GM18909 (cell line): ENCODE measurements around the gene ZSWIM6.

Experiments used
- ATAC-seq: cut with Tn5 transposase; IDR thresholded peaks from one replicate; pipeline ENCODE4 v1.9.1; 2021; ENCODE audit warnings: mild to moderate bottlenecking; ENCODE audit not compliant: unreplicated experiment, poor library complexity

The ZSWIM6 gene

DNA sequence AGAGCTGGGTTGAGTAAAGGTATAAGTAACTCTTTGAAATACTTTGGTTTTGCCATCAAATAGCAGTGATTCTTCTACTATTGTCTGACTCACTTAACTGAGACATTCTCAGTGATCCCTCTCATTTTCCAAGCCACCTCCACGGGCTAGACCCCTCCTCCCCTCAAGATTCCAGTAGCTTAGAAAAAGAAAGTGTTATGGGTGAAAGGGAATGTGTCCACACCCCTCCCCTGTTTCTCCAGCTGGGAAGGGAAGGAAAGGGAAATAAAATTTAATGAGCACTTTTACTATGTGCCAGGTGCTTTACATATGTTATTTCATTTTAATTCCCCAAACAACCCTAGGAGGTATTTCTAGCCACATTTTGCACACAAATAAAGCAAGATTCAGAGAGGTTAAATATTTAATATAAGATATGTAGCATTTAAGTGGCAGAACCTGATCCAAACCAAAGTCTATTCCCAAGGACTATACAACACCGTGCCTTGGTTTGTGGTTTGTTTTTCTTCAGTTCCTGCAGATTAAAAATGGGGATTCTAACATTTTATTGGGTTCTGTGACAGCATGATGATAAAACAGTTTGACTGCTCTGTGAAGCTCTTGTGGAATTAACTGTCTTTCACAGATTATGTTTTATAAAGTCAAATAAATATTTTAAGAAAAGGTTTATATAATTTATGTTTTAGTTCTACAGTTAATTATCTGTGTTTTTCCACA lies 135.9 kb downstream of the ZSWIM6 start:
- ATAC-seq: no peak

DNA sequence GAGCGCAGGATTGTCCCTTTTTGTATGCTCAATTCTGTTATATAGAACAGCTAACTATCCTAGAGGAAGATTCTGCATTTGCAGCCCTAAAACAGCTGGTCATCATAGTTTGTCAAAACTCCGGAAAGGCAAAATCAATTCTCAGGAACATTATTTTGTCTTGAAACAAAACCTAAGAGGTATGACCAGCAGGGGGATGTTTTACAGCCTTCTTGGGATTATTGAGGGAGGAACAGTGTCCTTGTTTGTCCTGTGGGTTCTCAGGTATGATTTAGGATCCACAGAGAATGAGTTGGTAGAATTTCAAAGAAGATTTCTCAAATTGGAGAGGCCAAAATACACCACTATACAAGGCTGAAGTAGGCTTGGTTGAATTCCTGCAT lies 136.4 kb downstream of the ZSWIM6 start:
- ATAC-seq: no peak

DNA sequence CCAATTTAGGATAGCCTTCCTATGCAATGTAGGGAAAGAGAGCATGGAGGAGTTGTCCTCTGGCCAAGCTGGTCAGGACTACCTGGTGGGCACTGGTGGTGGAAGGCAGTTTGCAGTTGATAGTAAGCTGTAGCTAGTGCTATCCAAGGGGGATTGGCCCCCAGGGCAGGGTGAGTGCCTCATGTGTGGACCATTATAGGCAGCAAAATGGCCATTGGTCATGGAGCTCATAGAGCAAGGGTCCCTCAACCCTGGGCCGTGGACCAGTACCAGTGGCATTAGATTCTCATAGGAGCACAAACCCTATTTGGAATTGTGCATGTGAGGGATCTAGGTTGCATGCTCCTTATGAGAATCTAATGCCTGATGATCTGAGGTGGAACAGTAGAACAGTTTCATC lies 139.3 kb downstream of the ZSWIM6 start:
- no peak for ATAC-seq

DNA sequence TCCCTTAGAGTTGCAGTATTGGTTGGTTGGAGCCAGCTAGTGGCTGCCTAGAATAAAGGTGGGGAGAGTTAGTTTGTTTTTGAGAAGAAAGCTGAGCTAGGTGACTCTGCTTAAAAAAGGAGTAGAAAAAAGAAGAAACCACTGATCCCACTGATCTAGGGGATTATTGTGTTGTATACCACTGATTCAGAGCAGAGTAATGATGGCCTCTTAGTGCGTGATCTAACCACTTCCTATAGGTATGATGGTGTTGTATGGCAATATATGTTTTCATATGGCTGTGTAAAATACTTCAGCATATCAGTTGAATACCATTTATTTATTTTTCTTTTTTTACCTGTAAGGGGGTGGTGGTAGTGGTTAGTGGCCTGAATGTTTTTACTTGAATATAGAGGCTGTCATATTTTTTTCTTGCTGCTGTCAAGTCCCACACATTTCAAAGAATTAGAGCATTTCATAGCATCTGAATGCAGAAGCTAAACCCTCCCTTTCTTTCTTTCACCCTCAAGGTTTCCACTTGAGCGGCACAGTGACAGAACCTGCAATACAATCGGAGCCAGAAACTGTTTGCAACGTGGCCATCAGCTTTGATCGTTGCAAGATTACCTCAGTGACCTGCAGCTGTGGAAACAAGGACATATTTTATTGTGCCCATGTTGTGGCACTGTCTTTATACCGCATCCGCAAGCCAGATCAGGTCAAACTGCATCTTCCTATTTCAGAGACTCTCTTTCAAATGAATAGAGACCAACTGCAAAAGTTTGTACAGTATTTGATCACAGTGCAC lies 140.3 kb downstream of the ZSWIM6 start:
- no peak for ATAC-seq

DNA sequence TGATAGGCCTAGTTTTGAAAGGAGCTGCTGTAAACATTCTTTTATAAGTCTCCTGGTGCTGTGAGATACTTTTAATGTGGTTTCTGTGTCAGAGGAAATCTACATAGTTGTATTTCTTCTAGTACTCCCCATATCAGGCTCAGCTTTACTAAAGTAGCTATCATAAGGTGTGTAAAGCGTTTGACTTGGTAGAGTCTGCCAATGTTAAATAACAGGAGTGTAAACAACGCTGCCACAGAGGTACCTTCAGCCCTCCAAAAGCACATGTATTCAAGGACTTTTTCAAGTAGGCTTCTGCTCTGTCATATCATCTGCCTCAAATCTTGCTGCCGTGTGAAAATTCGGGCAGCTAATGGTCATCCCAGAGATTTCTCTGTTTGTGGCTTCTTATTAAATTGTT lies 142.7 kb downstream of the ZSWIM6 start:
- no peak for ATAC-seq

DNA sequence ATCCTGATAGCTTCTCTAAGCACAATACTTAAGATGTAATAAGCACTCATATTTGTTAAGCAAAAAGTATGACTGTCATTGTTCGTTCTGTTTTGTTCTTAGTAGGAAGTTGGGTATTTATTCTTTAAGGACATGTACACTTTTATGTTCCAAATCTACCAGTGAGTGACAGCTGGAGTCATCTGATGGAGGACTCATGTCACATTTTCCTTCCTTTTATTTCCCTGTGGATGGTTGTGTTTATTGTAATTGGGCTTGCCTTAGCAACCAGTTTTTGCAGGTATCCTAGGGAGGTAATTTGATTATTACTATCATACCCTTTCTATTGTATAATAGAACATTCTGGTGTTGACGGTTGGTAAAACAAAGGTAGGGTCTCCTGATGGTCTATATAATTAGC lies 145.7 kb downstream of the ZSWIM6 start:
- no peak for ATAC-seq

DNA sequence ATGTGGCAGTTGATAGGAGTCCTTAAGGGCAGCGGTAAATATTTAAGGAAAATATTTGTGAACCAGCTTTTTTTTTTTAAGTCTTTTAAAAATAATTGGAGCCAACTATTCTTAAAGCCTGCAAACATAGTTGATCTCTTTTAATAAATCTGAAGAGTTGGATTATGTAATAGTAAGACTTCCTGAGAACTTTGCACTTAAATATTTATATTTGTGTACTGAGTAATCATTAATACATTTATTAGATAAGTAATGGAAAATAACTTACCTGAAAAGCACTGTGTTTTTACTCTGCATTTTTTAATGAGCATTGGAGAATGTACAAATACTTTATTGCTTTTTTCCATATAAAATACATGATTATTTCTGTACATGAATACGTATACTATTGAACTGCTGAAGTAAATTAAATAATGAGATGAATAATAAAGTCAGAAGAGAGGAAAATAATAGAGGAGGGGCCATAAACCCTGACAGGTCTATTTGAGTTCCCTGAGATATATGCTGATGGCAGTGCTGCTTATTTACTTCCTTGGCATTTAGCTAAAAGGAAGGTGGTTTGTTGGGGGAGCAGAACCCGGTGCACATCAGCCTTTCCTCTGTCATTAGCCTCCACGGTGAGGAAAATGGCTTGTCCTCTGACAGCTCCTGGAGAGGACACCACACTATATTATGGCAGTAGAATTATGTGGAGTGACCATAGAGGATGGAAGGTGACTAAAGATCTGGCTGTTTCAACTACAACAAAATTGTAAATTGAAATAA lies 148.0 kb downstream of the ZSWIM6 start:
- no peak for ATAC-seq

DNA sequence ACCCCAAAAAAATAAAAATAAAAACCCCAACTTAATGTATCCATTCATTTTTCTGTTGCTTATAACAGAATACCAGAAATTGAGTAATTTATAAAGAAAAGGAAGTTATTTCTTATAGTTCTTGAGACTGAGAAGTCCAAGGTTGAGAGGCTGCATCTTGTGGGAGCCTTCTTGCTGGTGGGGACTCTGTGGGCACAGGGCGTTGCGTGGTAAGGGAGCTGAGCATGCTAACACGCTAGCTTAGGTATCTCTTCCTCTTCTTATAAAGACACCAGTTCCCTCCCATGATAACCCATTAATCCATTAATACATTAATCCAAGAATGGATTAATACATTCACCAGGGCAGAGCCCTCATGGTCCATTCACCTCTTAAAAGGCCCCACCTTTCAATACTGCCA lies 150.9 kb downstream of the ZSWIM6 start:
- ATAC-seq: no peak

DNA sequence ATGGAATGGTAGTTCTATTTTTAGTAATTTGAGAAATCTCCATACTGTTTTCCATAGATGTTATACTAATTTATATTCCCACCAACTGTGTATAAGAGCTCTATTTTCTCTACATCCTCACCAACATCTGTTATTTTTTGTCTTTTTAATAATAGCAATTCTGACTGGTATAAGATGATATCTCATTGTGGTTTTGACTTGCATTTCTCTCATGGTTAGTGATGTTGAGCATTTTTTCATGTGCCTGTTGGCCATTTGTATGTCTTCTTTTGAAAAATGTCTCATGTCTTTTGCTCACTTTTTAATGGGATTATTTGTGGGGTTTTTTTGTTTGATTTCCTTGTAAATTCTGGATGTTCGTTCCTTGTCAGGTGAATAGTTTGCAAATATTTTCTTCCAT lies 154.4 kb downstream of the ZSWIM6 start:
- no peak for ATAC-seq

DNA sequence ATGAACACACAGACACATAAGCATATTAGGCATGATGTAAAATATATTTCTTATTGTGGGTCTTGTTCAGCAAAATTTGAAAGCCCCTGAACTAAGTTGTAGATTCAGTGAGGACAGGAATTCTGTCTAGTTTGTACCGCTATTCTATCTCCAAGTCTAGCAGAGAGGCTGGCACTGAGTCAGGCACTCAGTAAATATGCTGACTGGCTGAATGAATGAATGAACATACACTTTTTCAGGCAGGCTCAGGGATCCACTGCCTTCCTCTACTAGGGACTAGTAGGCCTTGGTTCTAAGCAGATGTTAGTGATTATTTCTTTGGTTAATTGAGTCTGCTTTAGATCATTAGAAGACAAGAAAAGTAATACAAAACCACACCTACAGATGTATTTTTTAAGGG lies 157.5 kb downstream of the ZSWIM6 start:
- ATAC-seq: no peak

DNA sequence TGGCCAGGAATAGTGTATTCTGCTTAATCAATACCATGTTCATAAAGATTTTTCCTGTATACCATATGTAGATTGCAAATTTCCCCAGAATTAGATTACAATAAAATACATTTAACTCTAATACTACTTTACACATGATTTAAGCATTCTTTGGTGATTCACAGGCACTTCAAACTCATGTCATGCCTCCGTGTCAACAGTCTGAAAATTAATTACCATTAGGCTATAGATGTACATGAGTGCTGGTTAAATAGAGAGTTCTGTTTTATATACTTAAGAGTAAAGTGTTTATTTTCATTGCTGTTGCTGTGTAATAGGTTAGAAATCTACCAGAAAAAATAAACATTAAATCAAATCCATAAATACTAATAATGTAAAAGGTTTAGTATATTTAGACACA lies 159.8 kb downstream of the ZSWIM6 start:
- ATAC-seq: no peak

DNA sequence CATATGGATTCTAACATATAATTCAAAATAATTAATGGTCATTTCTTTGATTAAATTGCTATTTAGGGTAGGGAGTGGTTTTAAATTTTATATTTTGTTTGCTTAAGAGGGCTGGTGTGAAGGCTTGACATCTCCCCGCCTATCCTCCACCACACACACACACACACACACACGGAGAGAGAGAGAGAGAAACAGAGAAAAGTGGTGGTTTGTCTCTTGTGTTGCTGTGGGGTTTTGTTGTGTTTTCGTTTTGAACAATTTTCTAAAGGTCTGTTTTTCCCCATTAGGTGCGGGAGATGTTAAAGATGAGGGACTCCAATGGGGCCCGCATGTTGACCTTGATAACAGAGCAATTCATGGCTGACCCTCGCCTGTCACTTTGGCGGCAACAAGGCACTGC lies 161.9 kb downstream of the ZSWIM6 start:
- ATAC-seq: no peak

DNA sequence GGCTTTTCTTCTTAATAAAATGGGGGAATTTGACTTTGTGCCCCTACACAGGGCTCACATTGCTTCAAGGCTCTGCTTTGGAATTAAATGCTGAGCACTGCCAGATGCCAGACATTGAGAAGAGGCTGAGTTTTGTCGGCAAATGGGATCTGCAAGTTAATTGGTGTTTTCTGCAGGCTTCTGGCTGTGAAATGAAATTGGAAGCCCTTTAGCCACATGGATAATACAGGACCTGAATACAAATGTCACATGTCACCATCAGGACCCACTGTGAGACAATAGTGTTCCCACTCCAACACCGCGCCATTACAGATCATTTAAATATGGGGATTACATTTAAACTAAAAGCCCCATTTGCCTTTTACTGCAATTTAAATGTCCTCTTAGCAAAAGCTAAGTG lies 164.4 kb downstream of the ZSWIM6 start:
- no peak for ATAC-seq

DNA sequence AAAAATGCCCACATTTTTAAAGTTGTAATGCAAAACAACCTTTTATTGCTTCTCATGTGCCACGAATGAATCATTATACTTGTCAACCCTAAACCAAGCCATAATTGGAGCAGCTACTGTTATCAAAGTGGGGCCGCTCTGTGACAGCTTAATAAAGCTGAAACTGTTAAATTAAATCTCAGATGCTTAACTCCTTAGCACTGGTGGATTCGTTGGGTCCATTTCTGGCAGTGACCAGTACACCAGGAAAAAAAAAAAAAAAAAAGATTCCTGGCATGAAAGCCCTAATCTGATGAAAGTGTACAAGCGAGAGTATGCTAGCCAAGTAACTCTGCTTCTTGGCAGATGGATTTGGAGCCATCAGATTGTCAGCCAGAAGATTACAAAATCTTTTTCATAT lies 164.8 kb downstream of the ZSWIM6 start:
- ATAC-seq: no peak

DNA sequence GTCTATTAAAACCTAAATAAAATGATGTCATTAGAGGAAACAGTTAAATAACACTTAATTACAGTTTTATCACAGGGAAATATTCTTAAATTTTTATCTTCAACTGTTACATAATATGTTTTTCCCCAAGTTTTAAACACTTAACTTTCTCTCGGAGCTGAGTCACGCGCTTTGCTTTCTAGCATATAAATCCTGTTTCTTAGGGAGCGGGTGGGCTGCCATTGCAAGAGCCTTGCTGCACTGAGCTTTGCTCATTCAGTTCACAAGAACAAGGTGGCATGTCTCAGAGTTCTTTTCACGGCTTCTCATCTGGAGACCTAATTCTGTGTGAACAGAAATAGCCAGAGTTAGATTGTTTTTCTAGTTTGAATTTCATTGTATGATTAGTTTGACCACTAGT lies 166.1 kb downstream of the ZSWIM6 start:
- ATAC-seq: no peak

DNA sequence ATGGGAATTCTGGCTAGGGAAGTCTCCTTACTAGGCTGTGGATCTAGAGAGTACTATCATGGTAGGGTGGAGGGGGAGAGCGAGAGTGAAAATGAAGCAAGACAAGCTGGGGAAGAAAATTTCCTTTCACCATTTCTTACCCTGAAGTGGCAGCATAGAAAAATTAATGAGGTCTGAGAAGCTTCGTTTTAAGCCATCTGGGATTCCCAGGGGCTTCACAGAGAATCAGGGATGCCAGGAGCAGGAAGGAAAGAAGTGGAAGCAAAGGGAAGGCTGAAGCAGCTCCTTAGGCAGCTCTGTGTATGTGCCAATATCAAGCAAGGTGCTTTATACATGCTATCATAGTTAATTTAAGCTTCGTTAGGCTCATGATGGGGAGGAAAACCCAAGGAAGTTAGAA lies 169.9 kb downstream of the ZSWIM6 start:
- no peak for ATAC-seq

DNA sequence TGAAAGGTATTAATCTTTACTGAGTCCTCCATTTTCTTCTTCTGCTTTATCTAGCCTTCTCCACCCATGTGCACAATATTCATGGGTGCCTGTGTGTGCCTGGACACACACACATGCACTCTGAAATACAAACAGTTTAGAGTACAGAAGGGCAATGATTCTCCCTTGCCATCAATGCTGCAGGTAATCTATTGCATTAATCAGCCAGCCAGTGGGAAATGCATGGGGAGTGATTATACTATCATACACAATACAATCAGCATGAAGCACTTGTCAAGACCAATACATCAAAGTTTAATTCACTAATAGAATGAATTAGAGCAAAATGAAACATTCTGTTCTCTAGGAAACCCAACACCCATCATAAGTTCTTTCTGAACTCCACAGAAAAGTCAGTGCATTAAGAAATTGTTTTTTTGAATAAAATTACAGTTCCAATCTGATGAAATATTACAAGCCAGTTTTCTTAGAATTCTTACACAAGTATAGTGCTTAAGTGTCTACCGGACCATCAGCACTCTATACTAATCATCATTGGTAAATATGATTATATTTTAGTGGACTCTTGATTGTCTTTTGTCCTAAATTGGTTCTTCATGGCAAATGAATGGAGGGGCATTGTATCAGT lies 172.2 kb downstream of the ZSWIM6 start:
- ATAC-seq: no peak

DNA sequence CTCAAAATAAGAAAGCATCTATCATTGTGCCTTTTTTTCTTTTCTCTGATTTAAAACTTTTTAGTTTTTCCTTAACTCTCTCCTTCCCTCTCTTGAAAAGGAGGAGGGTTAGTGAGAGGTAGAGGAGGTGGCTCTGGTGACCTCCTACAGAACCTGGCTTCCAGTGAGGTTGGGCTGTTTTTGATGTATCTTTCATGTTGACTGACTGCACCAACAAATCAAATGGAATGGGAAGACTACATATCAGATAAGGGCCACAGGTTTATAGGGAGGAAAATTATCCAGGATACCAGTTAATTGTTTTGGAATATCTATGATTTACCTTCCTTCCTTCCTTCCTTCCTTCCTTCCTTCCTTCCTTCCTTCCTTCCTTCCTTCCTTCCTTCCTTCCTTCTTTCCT lies 173.2 kb downstream of the ZSWIM6 start:
- ATAC-seq: no peak

DNA sequence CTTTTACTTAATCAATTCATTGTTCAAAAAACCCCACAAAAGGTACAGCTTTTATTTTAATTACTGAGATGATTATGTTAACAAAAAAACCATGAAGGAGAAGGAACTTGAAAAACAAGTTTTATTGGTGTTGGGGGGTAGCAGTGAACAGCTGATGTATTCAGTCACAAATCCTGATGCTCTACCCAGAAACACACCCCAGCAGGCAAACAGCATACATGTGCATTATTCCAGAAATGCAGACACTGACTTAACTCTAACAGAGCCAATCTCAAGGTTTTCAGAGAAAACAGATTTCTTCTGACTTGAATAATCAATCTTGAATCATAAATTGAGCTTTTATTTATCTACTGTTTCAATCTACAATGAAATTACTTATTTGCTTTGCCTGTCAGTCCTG lies 175.2 kb downstream of the ZSWIM6 start:
- ATAC-seq: no peak

DNA sequence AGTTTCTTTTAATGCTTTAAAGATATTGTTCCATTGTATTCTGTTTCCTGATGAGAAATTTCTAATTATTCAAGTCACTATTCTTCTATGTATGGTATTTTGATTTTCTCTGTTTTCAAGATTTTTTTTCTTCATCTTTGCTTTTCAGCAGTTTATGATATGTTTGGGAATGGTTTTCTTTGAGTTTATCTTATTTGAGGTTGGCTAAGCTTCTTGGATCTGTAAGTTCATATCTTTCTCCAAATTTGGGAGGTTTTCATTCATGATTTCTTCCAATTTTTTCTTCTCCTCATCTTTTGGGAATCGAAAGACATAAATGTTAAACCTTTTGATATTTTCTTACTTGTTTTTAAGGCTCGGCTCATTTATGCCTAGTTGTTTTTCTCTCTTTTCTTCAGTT lies 184.9 kb downstream of the ZSWIM6 start:
- no peak for ATAC-seq

DNA sequence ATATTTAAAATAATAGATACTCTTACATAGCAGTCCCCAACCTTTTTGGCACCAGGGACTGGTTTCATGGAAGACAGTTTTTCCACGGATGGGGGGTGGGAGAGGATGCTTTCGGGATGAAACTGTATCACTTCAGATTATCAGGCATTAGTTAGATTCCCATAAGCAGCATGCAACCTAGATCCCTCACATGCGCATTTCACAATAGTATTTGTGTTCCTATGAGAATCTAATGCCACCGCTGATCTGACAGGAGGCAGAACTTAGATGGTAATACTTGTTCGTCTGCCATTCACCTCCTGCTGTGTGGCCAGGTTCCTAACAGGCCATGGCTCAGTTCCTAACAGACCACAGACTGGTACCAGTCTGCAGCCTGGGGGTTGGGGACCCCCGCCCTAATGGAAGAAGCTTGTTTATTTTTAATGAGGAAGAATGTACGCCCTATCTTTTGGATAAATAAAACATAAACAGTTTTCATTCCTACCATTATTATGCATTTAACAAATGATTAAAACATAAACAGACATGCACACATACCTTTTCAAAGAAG lies 187.7 kb downstream of the ZSWIM6 start:
- no peak for ATAC-seq
